Skeletal muscle cell (primary cell): ENCODE measurements around the gene ARHGAP18.

Experiments
- DNase-seq: peaks from one replicate; pipeline ENCODE4 v3.0.0-alpha.2; 2010; ENCODE audit warnings: low read depth
- H3K4me3 ChIP-seq: 2 replicates; pipeline ENCODE4 v1.5.1; 2011; ENCODE audit warnings: low read depth, mild to moderate bottlenecking, control low read depth, low read length, moderate library complexity

Gene ARHGAP18

GRCh38 chr6:129565811-129566210 lies 144.2 kb downstream of the ARHGAP18 start:
- H3K4me3 ChIP-seq, result no peak overlapping the region
- DNase-seq, result no peak

- no peak overlapping the region for H3K4me3 ChIP-seq
- no peak for DNase-seq
These were observed 144.6 kb downstream of the ARHGAP18 start for GRCh38 chr6:129565366-129565765.

- H3K4me3 ChIP-seq, result no peak overlapping the region
- no peak for DNase-seq
These were observed 151.7 kb downstream of the ARHGAP18 start for GRCh38 chr6:129558248-129558647.

- peak; percentile 32 for DNase-seq
- H3K4me3 ChIP-seq, result no peak overlapping the region
These were observed 154.7 kb downstream of the ARHGAP18 start for GRCh38 chr6:129555206-129555832.

GRCh38 chr6:129552413-129552812 lies 157.6 kb downstream of the ARHGAP18 start:
- H3K4me3 ChIP-seq, result no peak overlapping the region
- DNase-seq, result no peak

GRCh38 chr6:129551486-129551885 lies 158.5 kb downstream of the ARHGAP18 start:
- no peak for DNase-seq
- H3K4me3 ChIP-seq, result no peak overlapping the region

- DNase-seq, result no peak
- no peak overlapping the region for H3K4me3 ChIP-seq
These were observed 163.3 kb downstream of the ARHGAP18 start for GRCh38 chr6:129546702-129547101.

GRCh38 chr6:129544892-129545612 lies 164.9 kb downstream of the ARHGAP18 start:
- no peak for DNase-seq
- no peak overlapping the region for H3K4me3 ChIP-seq

- H3K4me3 ChIP-seq, result no peak overlapping the region
- no peak for DNase-seq
These were observed 166.0 kb downstream of the ARHGAP18 start for GRCh38 chr6:129543981-129544380.

- no peak for DNase-seq
- no peak overlapping the region for H3K4me3 ChIP-seq
These were observed 167.3 kb downstream of the ARHGAP18 start for GRCh38 chr6:129542705-129543104.

- H3K4me3 ChIP-seq, result no peak overlapping the region
- no peak for DNase-seq
These were observed 170.9 kb downstream of the ARHGAP18 start for GRCh38 chr6:129539032-129539431.

- no peak for DNase-seq
These were observed 173.7 kb downstream of the ARHGAP18 start for GRCh38 chr6:129536271-129536670.

GRCh38 chr6:129534926-129535325 lies 175.1 kb downstream of the ARHGAP18 start:
- no peak for DNase-seq

More at GRCh38 chr6:129536271-129536670, 173.7 kb downstream of the ARHGAP18 start:
- H3K4me3 ChIP-seq, result no peak overlapping the region

More at GRCh38 chr6:129534926-129535325, 175.1 kb downstream of the ARHGAP18 start:
- H3K4me3 ChIP-seq, result no peak overlapping the region
